H1 (cell line): ENCODE data around the gene SPOUT1. TPM values are rescaled to one million over a fixed set of nuclear protein-coding genes. Genes with fewer than 3 reads are reported as not detected.

Experiments used
- CTCF ChIA-PET: fragments of 300-600 bp; sonication (Branson Sonifier 250); formaldehyde crosslinking; loops from one replicate; lab custom pipeline; 2021; ENCODE audit not compliant: partially characterized antibody; lab: Charles Lee
- POLR2A ChIA-PET: fragments of 300-600 bp; sonication (Branson Sonifier 250); formaldehyde crosslinking; loops from one replicate; lab custom pipeline; 2021; ENCODE audit warnings: inconsistent platforms; ENCODE audit not compliant: partially characterized antibody; lab: Charles Lee
- DNase-seq, 2 experiments: peaks; one replicate each; pipeline versions ENCODE4 v3.0.0 to v3.0.0-alpha.2; 2010 to 2022; ENCODE audit warnings: low spot score in 2 of 2, low read depth in 1 of 2, mixed read lengths in 1 of 2
- FAIRE-seq: peaks from 2 replicates; lab custom pipeline; 2011; peaks lifted over from hg19 to GRCh38; lab: Jason Lieb, UNC
- H2AFZ ChIP-seq: 2 replicates; pipeline ENCODE4 v1.8.1; 2012; ENCODE audit warnings: low read length, inconsistent platforms
- H2AK5ac ChIP-seq: 2 replicates; pipeline ENCODE4 v1.6.1; 2013; ENCODE audit warnings: low read depth, low read length
- H2BK120ac ChIP-seq: replicated peaks from 2 replicates; pipeline ENCODE3; 2013; ENCODE audit warnings: low read depth, low read length, inconsistent platforms
- H2BK12ac ChIP-seq: 2 replicates; pipeline ENCODE4 v1.6.1; 2013; ENCODE audit warnings: low read depth, low read length
- H2BK15ac ChIP-seq: 2 replicates; pipeline ENCODE4 v1.6.1; 2013; ENCODE audit warnings: low read length
- H2BK20ac ChIP-seq: 2 replicates; pipeline ENCODE4 v1.6.1; 2013; ENCODE audit warnings: low read length
- H2BK5ac ChIP-seq: 2 replicates; pipeline ENCODE4 v1.6.1; 2013; ENCODE audit warnings: low read depth, low read length
- H3K14ac ChIP-seq: 2 replicates; pipeline ENCODE4 v1.6.1; 2013; ENCODE audit warnings: inconsistent platforms; ENCODE audit not compliant: insufficient read length
- H3K18ac ChIP-seq: 2 replicates; pipeline ENCODE4 v1.6.1; 2013; ENCODE audit warnings: low read length; ENCODE audit errors: extremely low read depth
- H3K23ac ChIP-seq: 2 replicates; pipeline ENCODE4 v1.6.1; 2013; ENCODE audit warnings: inconsistent platforms; ENCODE audit not compliant: insufficient read length
- H3K23me2 ChIP-seq: 2 replicates; pipeline ENCODE4 v1.6.1; 2013; ENCODE audit warnings: low read depth, low read length
- H3K27ac ChIP-seq: 2 replicates; pipeline ENCODE4 v1.6.1; 2011; ENCODE audit warnings: low read depth, low read length, inconsistent platforms
- H3K27me3 ChIP-seq, 4 experiments: replicated peaks in 1 of 4; 1 replicate in 1 of 4; 2 replicates in 3 of 4; pipeline versions ENCODE4 v1.6.1 to v1.8.1; 2011 to 2013; ENCODE audit warnings: low read length in 3 of 4, mild to moderate bottlenecking in 3 of 4, inconsistent platforms in 2 of 4, mixed read lengths in 2 of 4, moderate library complexity in 1 of 4; ENCODE audit not compliant: control insufficient read depth in 3 of 4, insufficient read depth in 3 of 4; ENCODE audit errors: extremely low read depth in 1 of 4
- H3K36me3 ChIP-seq, 4 experiments: 2 replicates each; pipeline versions ENCODE4 v1.6.1 to v1.8.1; 2011 to 2013; ENCODE audit warnings: mild to moderate bottlenecking in 4 of 4, low read length in 3 of 4, moderate library complexity in 2 of 4, control low read depth in 1 of 4, inconsistent platforms in 1 of 4; ENCODE audit not compliant: insufficient read depth in 4 of 4, control insufficient read depth in 2 of 4
- H3K4ac ChIP-seq: replicated peaks from 2 replicates; pipeline ENCODE3; 2013; ENCODE audit warnings: low read length, low read depth, mixed read lengths, inconsistent platforms; ENCODE audit not compliant: insufficient read length
- H3K4me1 ChIP-seq, 4 experiments: replicated peaks in 1 of 4; 1 replicate in 1 of 4; 2 replicates in 3 of 4; pipeline versions ENCODE4 v1.6.1 to v1.8.1; 2011 to 2013; ENCODE audit warnings: low read length in 3 of 4, inconsistent platforms in 2 of 4, mixed read lengths in 1 of 4; ENCODE audit not compliant: insufficient read depth in 4 of 4, control insufficient read depth in 3 of 4
- H3K4me2 ChIP-seq, 2 experiments: 2 replicates each; pipeline versions ENCODE4 v1.6.1 to v1.8.1; 2011 to 2013; ENCODE audit warnings: low read depth in 2 of 2, low read length in 2 of 2, control low read depth in 1 of 2, inconsistent platforms in 1 of 2, mild to moderate bottlenecking in 1 of 2; ENCODE audit not compliant: insufficient read depth in 1 of 2
- H3K4me3 ChIP-seq, 4 experiments: fragments of 200-600, 300-600 bp in 1 of 4; sonication (generic), shearing (Covaris generic), sonication (Bioruptor Twin) in 1 of 4; 2 replicates each; pipeline versions ENCODE4 v1.5.1 to v1.8.1; 2011 to 2016; ENCODE audit warnings: low read length in 4 of 4, low read depth in 3 of 4, control low read depth in 2 of 4, inconsistent platforms in 2 of 4, mild to moderate bottlenecking in 2 of 4, mixed read lengths in 1 of 4, moderate library complexity in 1 of 4; ENCODE audit not compliant: insufficient read depth in 2 of 4; ENCODE audit errors: extremely low read depth in 1 of 4
- H3K56ac ChIP-seq: replicated peaks from 2 replicates; pipeline ENCODE3; 2013; ENCODE audit warnings: low read depth, mild to moderate bottlenecking, mixed read lengths, low read length, inconsistent platforms; ENCODE audit not compliant: insufficient read length
- H3K79me1 ChIP-seq: 2 replicates; pipeline ENCODE4 v1.6.1; 2013; ENCODE audit warnings: low read depth, low read length, control low read depth
- H3K79me2 ChIP-seq, 2 experiments: 2 replicates each; pipeline versions ENCODE4 v1.6.1 to v1.8.1; 2012 to 2013; ENCODE audit warnings: low read length in 2 of 2, mild to moderate bottlenecking in 2 of 2, inconsistent platforms in 1 of 2; ENCODE audit not compliant: insufficient read depth in 2 of 2, control insufficient read depth in 1 of 2
- H3K9ac ChIP-seq, 4 experiments: replicated peaks in 1 of 4; 1 replicate in 1 of 4; 2 replicates in 3 of 4; pipeline versions ENCODE4 v1.6.1 to v1.8.1; 2011 to 2013; ENCODE audit warnings: low read depth in 3 of 4, low read length in 3 of 4, control low read depth in 2 of 4, mild to moderate bottlenecking in 2 of 4, moderate library complexity in 2 of 4, inconsistent platforms in 1 of 4; ENCODE audit errors: extremely low read depth in 1 of 4
- H3K9me3 ChIP-seq, 2 experiments: 2 replicates each; pipeline versions ENCODE4 v1.6.1 to v1.8.1; 2012 to 2013; ENCODE audit warnings: mild to moderate bottlenecking in 2 of 2, moderate library complexity in 2 of 2, control low read depth in 1 of 2, inconsistent platforms in 1 of 2, low read depth in 1 of 2, low read length in 1 of 2, mixed read lengths in 1 of 2; ENCODE audit not compliant: insufficient read depth in 2 of 2
- H4K20me1 ChIP-seq, 2 experiments: replicated peaks in 1 of 2; 2 replicates each; pipeline versions ENCODE3 to v1.8.1; 2011 to 2013; ENCODE audit warnings: inconsistent platforms in 2 of 2, low read length in 2 of 2, mild to moderate bottlenecking in 1 of 2; ENCODE audit not compliant: insufficient read depth in 2 of 2, control insufficient read depth in 1 of 2
- H4K5ac ChIP-seq: 2 replicates; pipeline ENCODE4 v1.6.1; 2013; ENCODE audit warnings: low read length, low read depth, mixed read lengths, inconsistent platforms; ENCODE audit not compliant: insufficient read length
- H4K8ac ChIP-seq: 2 replicates; pipeline ENCODE4 v1.8.0; 2013; ENCODE audit warnings: mild to moderate bottlenecking, moderate library complexity, low read length, inconsistent platforms; ENCODE audit not compliant: insufficient read depth; ENCODE audit errors: extremely low read depth
- H4K91ac ChIP-seq: replicated peaks from 2 replicates; pipeline ENCODE3; 2013; ENCODE audit warnings: low read length, mixed read lengths, inconsistent platforms; ENCODE audit not compliant: insufficient read length
- POU5F1 ChIP-seq: IDR thresholded peaks from 2 replicates; pipeline ENCODE4 v1.6.1; 2011; ENCODE audit warnings: low read depth, mild to moderate bottlenecking, low read length, moderate library complexity
- TEAD4 ChIP-seq: IDR thresholded peaks from 2 replicates; pipeline ENCODE4 v1.6.1; 2012; ENCODE audit warnings: low read depth, low read length, inconsistent platforms, mixed read lengths
- WGBS, 2 experiments: shearing (Covaris generic) in 1 of 2; methylation state at CpG; one replicate each; pipeline versions ENCODE4 v1.1.6 to v1.1.7; 2013 to 2015; ENCODE audit warnings: low lambda C conversion rate in 2 of 2, mixed read lengths in 2 of 2, inconsistent platforms in 1 of 2, low coverage in 1 of 2, missing lambda C conversion rate in 1 of 2; ENCODE audit not compliant: insufficient replicate concordance in 2 of 2, insufficient coverage in 1 of 2, insufficient read length in 1 of 2; ENCODE audit errors: extremely low coverage in 1 of 2, missing lambda C conversion rate in 1 of 2; 5-methylcytosine and 5-hydroxymethylcytosine counted together
- polyA plus RNA-seq, 7 experiments: library from polyadenylated mRNA; depleted of rRNA in 3 of 7; stranded (reverse) in 5 of 7; unstranded in 2 of 7; fragments of >200 nt in 5 of 7; fragments of 200-250 nt in 2 of 7; gene quantifications; 1 replicate in 5 of 7; 2 replicates in 1 of 7; 4 replicates in 1 of 7; pipeline versions ENCODE4 v1.2.1 to v1.2.3, GENCODE V29; 2011 to 2013; ENCODE audit warnings: missing spikeins in 2 of 7, mixed read lengths in 2 of 7
- total RNA-seq: library from RNA; stranded (reverse); fragmentation: NEBNext Ultra II Directional; extraction: Animal tissue kit (Norgen Biotek cat#: 25700); gene quantifications from 2 replicates; pipeline ENCODE4 v1.2.1, GENCODE V29; 2021

SPOUT1 gene
- total and polyA plus RNA-seq, 2 of the 8 experiments (the other 6 are each of a cell fraction or from before 2014, with no cell fraction given) = 69.2 to 77.8 TPM

- no peak overlapping the region for H2BK120ac ChIP-seq
- no peak overlapping the region for H2BK20ac ChIP-seq
- POLR2A ChIA-PET = interaction anchor here (1.2 kb wide), 1 partner anchor 12 kb away, joined by 3 read pairs; the partner anchor contains the start of gene SPOUT1
- no peak overlapping the region for H2AFZ ChIP-seq
- FAIRE-seq = no peak
- H3K4ac ChIP-seq = no peak overlapping the region
- no peak overlapping the region for H3K56ac ChIP-seq
- H4K8ac ChIP-seq = no peak overlapping the region
- H4K5ac ChIP-seq = no peak overlapping the region
- H4K20me1 ChIP-seq = peaks cover 0 to 14% of the 10 kb centered on the region in 2 experiments
- no peak overlapping the region for H4K91ac ChIP-seq
- H3K23me2 ChIP-seq = no peaks in the 10 kb centered on the region
- H3K9me3 ChIP-seq = no peaks in the 10 kb centered on the region
- H3K18ac ChIP-seq = no peak overlapping the region
- DNase-seq = no peak
- no peak overlapping the region for H3K4me3 ChIP-seq
- TF ChIP-seq TEAD4 (no peak), POU5F1 (no peak)
- peaks cover 0 to 3% (median 0%) of the 10 kb centered on the region in 4 experiments; a peak in 2 of 8 replicates for H3K36me3 ChIP-seq
- no peaks in the 10 kb centered on the region for H3K27me3 ChIP-seq
- no peak overlapping the region for H2BK12ac ChIP-seq
- H2BK5ac ChIP-seq = no peak overlapping the region
- H3K23ac ChIP-seq = no peak overlapping the region
- no peaks in the 10 kb centered on the region for H3K4me1 ChIP-seq
- H3K14ac ChIP-seq = no peak overlapping the region
- H3K79me2 ChIP-seq = peaks cover 0 to 3% of the 10 kb centered on the region in 2 experiments; a peak in 1 of 4 replicates
- H2AK5ac ChIP-seq = no peak overlapping the region
- CTCF ChIA-PET = interaction anchor here (0.6 to 1.5 kb wide), 5 partner anchors 10 to 109 kb away, joined by 3 to 4 read pairs (median 3); no protein-coding TSS in a partner anchor
- no peak overlapping the region for H3K9ac ChIP-seq
- 92 to 100% methylated on average over 2 to 12 of the region's 12 CpGs for WGBS, 2 experiments
- no peak overlapping the region for H2BK15ac ChIP-seq
- H3K27ac ChIP-seq = no peak overlapping the region
- H3K79me1 ChIP-seq = no peaks in the 10 kb centered on the region
- H3K4me2 ChIP-seq = no peak overlapping the region
Observed at GRCh38 chr9:128841694-128842492, 12.3 kb upstream of the SPOUT1 start.
